Peyer's patch (tissue), 4 donors: ENCODE data around the gene DSN1. TPM values are rescaled to one million over a fixed set of nuclear protein-coding genes. Genes with fewer than 3 reads are reported as not detected.

Experiments
- DNase-seq, 3 donors: peaks; one replicate each; pipeline ENCODE4 v3.0.0-alpha.2; 2017 to 2019
- H3K27ac ChIP-seq, 4 donors: fragments of 200-600 bp; sonication (generic); one replicate each; pipeline ENCODE4 v1.5.1; 2016 to 2019
- H3K27me3 ChIP-seq, 2 donors: fragments of 200-600 bp; sonication (generic); one replicate each; pipeline ENCODE4 v1.5.1; 2019
- H3K36me3 ChIP-seq, 3 donors: fragments of 200-600 bp; sonication (generic); one replicate each; pipeline ENCODE4 v1.5.1; 2016 to 2019
- H3K4me1 ChIP-seq, 4 donors: fragments of 200-600 bp; sonication (generic); one replicate each; pipeline ENCODE4 v1.5.1; 2016 to 2019
- H3K4me3 ChIP-seq, 4 donors: fragments of 200-600 bp; sonication (generic); 1 replicate in 3 of 4; 2 replicates in 1 of 4; pipeline ENCODE4 v1.5.1; 2016 to 2019; ENCODE audit warnings: mild to moderate bottlenecking in 1 of 4
- H3K9me3 ChIP-seq, 4 donors: fragments of 200-600 bp; sonication (generic); one replicate each; pipeline ENCODE4 v1.5.1; 2016 to 2019; ENCODE audit warnings: mild to moderate bottlenecking in 1 of 4
- POLR2A ChIP-seq, 2 donors: fragments of 450-650 bp; IDR thresholded peaks; one replicate each; pipeline ENCODE4 v1.5.1; 2017; ENCODE audit warnings: antibody characterized with exemption in 2 of 2, mild to moderate bottlenecking in 2 of 2, moderate library complexity in 2 of 2
- total RNA-seq, 4 donors: library from RNA; depleted of rRNA; stranded (reverse); fragments of >200 nt; gene quantifications; one replicate each; pipeline ENCODE4 v1.1.0, GENCODE V29; 2016
- TF ChIP-seq, protein P1 (sequence below), 6 experiments: fragments of 450-650 bp in 4 of 6; fragments of 200-600 bp in 2 of 6; sonication (generic) in 1 of 6; IDR thresholded peaks; one replicate each; pipeline ENCODE4 v1.5.1; 2017 to 2019; ENCODE audit warnings: antibody characterized with exemption in 6 of 6, mild to moderate bottlenecking in 3 of 6, moderate library complexity in 1 of 6

DSN1 gene
- total RNA-seq, 4 donors from 2014 or later: 7.5 to 26.4 (median 13.3) TPM

DNA sequence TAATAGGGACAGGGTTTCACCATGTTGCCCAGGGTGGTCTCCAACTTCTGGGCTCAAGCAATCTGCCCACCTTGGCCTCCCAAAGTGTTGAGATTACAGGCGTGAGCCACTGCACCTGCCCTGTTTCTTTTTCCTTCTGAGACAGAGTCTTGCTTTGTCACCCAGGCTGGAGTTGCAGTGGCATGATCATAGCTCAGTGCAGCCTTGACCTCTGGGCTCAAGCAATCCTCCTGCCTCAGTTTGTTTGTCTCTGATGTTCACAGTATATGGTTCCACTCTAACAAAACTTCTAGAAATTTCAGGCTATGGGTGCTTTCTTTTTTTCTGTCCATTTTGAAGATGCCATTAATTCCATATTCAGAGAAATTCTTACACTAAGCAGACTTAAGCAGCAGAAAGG, 60.8 kb downstream of the DSN1 start:
- DNase-seq: no peak
- TF ChIP-seq, protein P1, sequence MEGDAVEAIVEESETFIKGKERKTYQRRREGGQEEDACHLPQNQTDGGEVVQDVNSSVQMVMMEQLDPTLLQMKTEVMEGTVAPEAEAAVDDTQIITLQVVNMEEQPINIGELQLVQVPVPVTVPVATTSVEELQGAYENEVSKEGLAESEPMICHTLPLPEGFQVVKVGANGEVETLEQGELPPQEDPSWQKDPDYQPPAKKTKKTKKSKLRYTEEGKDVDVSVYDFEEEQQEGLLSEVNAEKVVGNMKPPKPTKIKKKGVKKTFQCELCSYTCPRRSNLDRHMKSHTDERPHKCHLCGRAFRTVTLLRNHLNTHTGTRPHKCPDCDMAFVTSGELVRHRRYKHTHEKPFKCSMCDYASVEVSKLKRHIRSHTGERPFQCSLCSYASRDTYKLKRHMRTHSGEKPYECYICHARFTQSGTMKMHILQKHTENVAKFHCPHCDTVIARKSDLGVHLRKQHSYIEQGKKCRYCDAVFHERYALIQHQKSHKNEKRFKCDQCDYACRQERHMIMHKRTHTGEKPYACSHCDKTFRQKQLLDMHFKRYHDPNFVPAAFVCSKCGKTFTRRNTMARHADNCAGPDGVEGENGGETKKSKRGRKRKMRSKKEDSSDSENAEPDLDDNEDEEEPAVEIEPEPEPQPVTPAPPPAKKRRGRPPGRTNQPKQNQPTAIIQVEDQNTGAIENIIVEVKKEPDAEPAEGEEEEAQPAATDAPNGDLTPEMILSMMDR (IDR thresholded peaks at IDR 0.05): no peak
- no peak for TF ChIP-seq POLR2A (IDR thresholded peaks at IDR 0.05)
- no peaks in the 10 kb centered on the region for H3K36me3 ChIP-seq

DNA sequence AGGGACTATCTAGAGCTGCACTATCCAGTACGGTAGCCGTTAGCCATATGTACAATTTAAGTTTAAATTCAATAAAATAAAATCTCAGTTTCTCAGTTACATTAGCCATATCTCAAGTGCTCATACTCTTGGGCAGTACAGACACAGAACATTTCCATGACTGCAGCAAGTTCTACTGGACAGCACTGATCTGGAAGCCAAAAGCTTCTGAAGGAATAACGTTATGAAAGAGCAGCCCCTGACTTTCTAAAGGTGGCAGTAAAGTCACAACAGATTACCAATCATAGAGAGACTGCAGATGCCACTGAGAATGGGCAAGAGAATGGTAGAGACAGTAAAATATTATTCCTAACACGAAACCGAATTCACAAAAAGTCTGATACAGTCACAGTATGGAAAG, 64.4 kb downstream of the DSN1 start:
- no peaks in the 10 kb centered on the region for H3K9me3 ChIP-seq
- H3K27me3 ChIP-seq: no peaks in the 10 kb centered on the region
- peaks cover 0 to 8% (median 0%) of the 10 kb centered on the region in 3 donors for H3K36me3 ChIP-seq
- H3K4me3 ChIP-seq: no peak overlapping the region
- TF ChIP-seq POLR2A (IDR thresholded peaks at IDR 0.05): no peak
- TF ChIP-seq, protein P1 (IDR thresholded peaks at IDR 0.05): no peak
- no peak for DNase-seq
- H3K27ac ChIP-seq: no peak overlapping the region
- no peaks in the 10 kb centered on the region for H3K4me1 ChIP-seq

More for the DNA sequence above, 60.8 kb downstream of the DSN1 start:
- Histone ChIP-seq H3K4me3 (no peak overlapping the region), H3K27ac (no peak overlapping the region), H3K4me1 (no peaks in the 10 kb centered on the region), H3K27me3 (no peaks in the 10 kb centered on the region), H3K9me3 (no peaks in the 10 kb centered on the region)

DNA sequence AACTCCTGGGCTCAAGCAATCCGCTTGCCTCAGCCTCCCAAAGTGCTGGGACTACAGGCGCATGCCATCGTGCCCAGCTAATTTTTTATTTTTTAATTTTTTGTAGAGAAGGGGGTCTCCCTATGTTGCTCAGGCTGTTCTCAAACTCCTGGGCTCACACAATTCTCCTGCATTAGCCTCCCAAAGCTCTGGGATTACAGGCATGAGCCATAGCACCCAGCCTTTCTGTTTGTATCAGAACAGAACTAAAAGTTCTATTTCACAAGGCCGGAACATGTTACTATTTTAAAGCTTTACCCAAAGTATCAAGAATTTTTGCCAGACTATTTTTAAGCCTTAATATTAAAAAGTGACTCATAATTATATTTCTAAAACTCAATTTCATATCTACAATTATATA, 70.0 kb downstream of the DSN1 start:
- no peak for DNase-seq
- H3K4me3 ChIP-seq: no peak overlapping the region
- H3K36me3 ChIP-seq: peaks cover 0 to 8% (median 0%) of the 10 kb centered on the region in 3 donors
- no peak overlapping the region for H3K27ac ChIP-seq
- H3K27me3 ChIP-seq: no peaks in the 10 kb centered on the region
- H3K4me1 ChIP-seq: no peaks in the 10 kb centered on the region
- TF ChIP-seq POLR2A (IDR thresholded peaks at IDR 0.05): no peak
- TF ChIP-seq, protein P1 (IDR thresholded peaks at IDR 0.05): no peak
- no peaks in the 10 kb centered on the region for H3K9me3 ChIP-seq

Other genes starting within 250 kb of the DSN1 start
- 10 to 100 TPM; 34.2 to 99.0 (median 58.2) TPM for gene MYL9, start 232.2 kb downstream of the DSN1 start, total RNA-seq
- 1 to 10 TPM; 2.6 to 8.4 (median 4.5) TPM for gene TGIF2, start 200.2 kb downstream of the DSN1 start, total RNA-seq
- gene RAB5IF, start 168.0 kb downstream of the DSN1 start, total RNA-seq: 100 to 1,000 TPM in 2 of 4 donors, 10 to 100 TPM in 2; 55.6 to 193 (median 105) TPM
- gene SLA2, start 127.6 kb downstream of the DSN1 start, total RNA-seq: 1 to 10 TPM; 2.8 to 5.0 (median 3.6) TPM
- gene NDRG3, start 27.7 kb downstream of the DSN1 start, total RNA-seq: 10 to 100 TPM; 12.6 to 28.4 (median 22.6) TPM
- gene TLDC2, start 102.4 kb upstream of the DSN1 start, total RNA-seq: 100 to 1,000 TPM in 2 of 4 donors, 10 to 100 TPM in 2; 22.3 to 114 (median 70.1) TPM
- 100 to 1,000 TPM in 1 of 4 donors, 10 to 100 TPM in 3; 26.4 to 195 (median 77.5) TPM for gene SAMHD1, start 177.9 kb upstream of the DSN1 start, total RNA-seq